Measurements from ENCODE around the gene SMPD3. TPM values are rescaled to one million over a fixed set of nuclear protein-coding genes. Genes with fewer than 3 reads are reported as not detected.

The SMPD3 gene
- total RNA-seq, 1 donor from 2014 or later: not detected

- intact Hi-C loops (cut with DNase I): no loop called here
- no peak for DNase-seq (ENCODE audit: low spot score)
Measured at GRCh38 chr16:68324780-68325357, 123.4 kb downstream of the SMPD3 start.

- intact Hi-C loops (cut with DNase I): no loop called here
- no peak for DNase-seq (ENCODE audit: low spot score)
Measured at GRCh38 chr16:68324336-68324735, 124.0 kb downstream of the SMPD3 start.

- intact Hi-C loops (cut with DNase I): no loop called here
- DNase-seq (ENCODE audit: low spot score): no peak
Measured at GRCh38 chr16:68319185-68319908, 129.0 kb downstream of the SMPD3 start.

- intact Hi-C loops (cut with DNase I): loop anchor here (5.0 kb wide), 1 partner anchor 66 kb away; the partner anchor contains the start of gene PLA2G15
Measured at GRCh38 chr16:68313116-68313515, 135.2 kb downstream of the SMPD3 start.

GRCh38 chr16:68310774-68311511 is 137.4 kb downstream of the SMPD3 start, which contains the start of the genes PRMT7 and SLC7A6OS:
Gene PRMT7 (plus strand): TSS chr16:68311019. CDS start chr16:68315980, 4,961 bp downstream.
Gene SLC7A6OS (minus strand): TSS chr16:68310946. CDS start chr16:68310926, 20 bp downstream.
- intact Hi-C loops (cut with DNase I): loop anchor here (1.0 to 5.0 kb wide), 2 partner anchors 47 to 64 kb away; partner anchors contain the start of genes PLA2G15 and SLC7A6
- DNase-seq (ENCODE audit: low spot score): peak; percentile 97

More at GRCh38 chr16:68313116-68313515, 135.2 kb downstream of the SMPD3 start:
- DNase-seq (ENCODE audit: low spot score): no peak

- no peak for DNase-seq (ENCODE audit: low spot score)
- intact Hi-C loops (cut with DNase I): loop anchor here (5.0 kb wide), 1 partner anchor 63 kb away; the partner anchor contains the start of gene PLA2G15
Measured at GRCh38 chr16:68310437-68310773, 137.9 kb downstream of the SMPD3 start.

- intact Hi-C loops (cut with DNase I): loop anchor here (5.0 kb wide), 1 partner anchor 62 kb away; the partner anchor contains the start of gene PLA2G15
- DNase-seq (ENCODE audit: low spot score): no peak
Measured at GRCh38 chr16:68309799-68310198, 138.5 kb downstream of the SMPD3 start.

Other genes starting within 250 kb of the SMPD3 start
- gene ESRP2, start 212.4 kb downstream of the SMPD3 start, total RNA-seq: not detected
- gene PLA2G15, start 203.1 kb downstream of the SMPD3 start, total RNA-seq: 46.7 TPM
- gene SLC7A6, start 184.0 kb downstream of the SMPD3 start, total RNA-seq: 42.4 TPM
- gene SLC7A6OS, start 137.6 kb downstream of the SMPD3 start, total RNA-seq: 14.5 TPM
- 24.2 TPM for gene PRMT7, start 137.5 kb downstream of the SMPD3 start, total RNA-seq
- gene ZFP90, start 90.8 kb upstream of the SMPD3 start, total RNA-seq: 16.0 TPM
- not detected for gene CDH3, start 196.8 kb upstream of the SMPD3 start, total RNA-seq

All from cardiac septum (tissue), 1 donor.